Neural cell (in vitro differentiated cells): Measurements from ENCODE around the gene DND1. TPM values are rescaled to one million over a fixed set of nuclear protein-coding genes. Genes with fewer than 3 reads are reported as not detected.

Experiments
- H2AFZ ChIP-seq: fragments of 200-600, 300-800 bp; sonication (generic), shearing (Covaris generic); 2 replicates; pipeline ENCODE4 v1.6.0; 2014; ENCODE audit warnings: low read depth, mild to moderate bottlenecking, antibody characterized with exemption, low read length, moderate library complexity
- H3F3A ChIP-seq: fragments of 200-600 bp; shearing (Covaris generic); 2 replicates; pipeline ENCODE4 v1.6.1; 2016; ENCODE audit warnings: mild to moderate bottlenecking, moderate library complexity, mixed read lengths, antibody characterized with exemption, low read length; ENCODE audit not compliant: insufficient read depth, poor library complexity, severe bottlenecking
- H3K27ac ChIP-seq: fragments of 200-600, 300-800 bp; sonication (generic), shearing (Covaris generic); 2 replicates; pipeline ENCODE4 v1.5.1; 2014; ENCODE audit warnings: mild to moderate bottlenecking, low read length, moderate library complexity
- H3K27me3 ChIP-seq: fragments of 300-800, 200-600 bp; sonication (generic), shearing (Covaris generic); 2 replicates; pipeline ENCODE4 v1.6.0; 2014; ENCODE audit warnings: mild to moderate bottlenecking, low read depth, low read length, moderate library complexity; ENCODE audit not compliant: insufficient read depth
- H3K36me3 ChIP-seq: fragments of 300-800, 200-600 bp; sonication (generic), shearing (Covaris generic); 2 replicates; pipeline ENCODE4 v1.5.1; 2014; ENCODE audit warnings: mild to moderate bottlenecking, antibody characterized with exemption, low read length, moderate library complexity; ENCODE audit not compliant: insufficient read depth
- H3K4me2 ChIP-seq: fragments of 300-800, 200-600 bp; sonication (generic), shearing (Covaris generic); 2 replicates; pipeline ENCODE4 v1.6.0; 2014; ENCODE audit warnings: mild to moderate bottlenecking, low read length
- H3K4me3 ChIP-seq: fragments of 300-800, 200-600 bp; sonication (generic), shearing (Covaris generic); 2 replicates; pipeline ENCODE4 v1.5.1; 2014; ENCODE audit warnings: mild to moderate bottlenecking, low read length, moderate library complexity
- H3K79me2 ChIP-seq: fragments of 200-600 bp; shearing (Covaris generic); replicated peaks from 2 replicates; pipeline ENCODE4 v1.6.0; 2014; ENCODE audit warnings: mild to moderate bottlenecking, low read length, moderate library complexity; ENCODE audit not compliant: insufficient read depth
- H3K9ac ChIP-seq: fragments of 300-800, 200-600 bp; sonication (generic), shearing (Covaris generic); 2 replicates; pipeline ENCODE4 v1.6.1; 2016; ENCODE audit warnings: mild to moderate bottlenecking, low read length, mixed read lengths
- H3K9me2 ChIP-seq: fragments of 200-600 bp; shearing (Covaris generic); 2 replicates; pipeline ENCODE4 v1.6.1; 2016; ENCODE audit warnings: mild to moderate bottlenecking, low read length, mixed read lengths; ENCODE audit not compliant: insufficient read depth
- H3K9me3 ChIP-seq: fragments of 200-600, 300-800 bp; sonication (generic), shearing (Covaris generic); 2 replicates; pipeline ENCODE4 v1.6.1; 2016; ENCODE audit warnings: mild to moderate bottlenecking, mixed run types, low read length, moderate library complexity, mixed read lengths
- H4K20me1 ChIP-seq: fragments of 200-600 bp; shearing (Covaris generic); 2 replicates; pipeline ENCODE4 v1.6.1; 2016; ENCODE audit warnings: mild to moderate bottlenecking, mixed run types; ENCODE audit not compliant: insufficient read depth
- CTCF ChIP-seq: fragments of 450-650 bp; IDR thresholded peaks from 2 replicates; pipeline ENCODE4 v1.5.1; 2014; ENCODE audit warnings: antibody characterized with exemption, mild to moderate bottlenecking, moderate library complexity; ENCODE audit not compliant: poor library complexity, severe bottlenecking
- EP300 ChIP-seq: fragments of 450-650 bp; conservative IDR thresholded peaks from 2 replicates; pipeline ENCODE4 v1.6.1; 2014; ENCODE audit warnings: antibody characterized with exemption, mild to moderate bottlenecking, moderate library complexity; ENCODE audit not compliant: poor library complexity, severe bottlenecking
- EZH2 ChIP-seq: fragments of 200-600, 300-800 bp; shearing (Covaris generic), sonication (generic); IDR thresholded peaks from 2 replicates; pipeline ENCODE4 v1.6.1; 2014; ENCODE audit warnings: antibody characterized with exemption, low read length, borderline replicate concordance, mild to moderate bottlenecking; ENCODE audit not compliant: insufficient read depth, poor library complexity, severe bottlenecking
- MXI1 ChIP-seq: fragments of 450-650 bp; conservative IDR thresholded peaks from 2 replicates; pipeline ENCODE4 v1.6.1; 2014; ENCODE audit warnings: antibody characterized with exemption, mild to moderate bottlenecking; ENCODE audit not compliant: poor library complexity, severe bottlenecking
- POLR2AphosphoS5 ChIP-seq: IDR thresholded peaks from 2 replicates; pipeline ENCODE4 v1.6.1; 2012
- RAD21 ChIP-seq: fragments of 450-650 bp; conservative IDR thresholded peaks from 2 replicates; pipeline ENCODE4 v1.6.1; 2014; ENCODE audit warnings: antibody characterized with exemption, mild to moderate bottlenecking, moderate library complexity
- SMC3 ChIP-seq: fragments of 450-650 bp; conservative IDR thresholded peaks from 2 replicates; pipeline ENCODE4 v1.6.1; 2014; ENCODE audit warnings: antibody characterized with exemption, mild to moderate bottlenecking, moderate library complexity; ENCODE audit not compliant: poor library complexity
- TAF1 ChIP-seq: IDR thresholded peaks from 2 replicates; pipeline ENCODE4 v1.6.1; 2012; ENCODE audit warnings: low read depth
- polyA plus RNA-seq: library from polyadenylated mRNA; depleted of rRNA; stranded (reverse); fragments of >200 nt; gene quantifications from 2 replicates; pipeline ENCODE4 v1.2.3, GENCODE V29; 2014
- TF ChIP-seq, protein P1 (sequence below): IDR thresholded peaks from 2 replicates; pipeline ENCODE4 v1.6.1; 2012; ENCODE audit warnings: borderline replicate concordance

The DND1 gene
- polyA plus RNA-seq, 1 donor from 2014 or later = 4.4 TPM

DNA sequence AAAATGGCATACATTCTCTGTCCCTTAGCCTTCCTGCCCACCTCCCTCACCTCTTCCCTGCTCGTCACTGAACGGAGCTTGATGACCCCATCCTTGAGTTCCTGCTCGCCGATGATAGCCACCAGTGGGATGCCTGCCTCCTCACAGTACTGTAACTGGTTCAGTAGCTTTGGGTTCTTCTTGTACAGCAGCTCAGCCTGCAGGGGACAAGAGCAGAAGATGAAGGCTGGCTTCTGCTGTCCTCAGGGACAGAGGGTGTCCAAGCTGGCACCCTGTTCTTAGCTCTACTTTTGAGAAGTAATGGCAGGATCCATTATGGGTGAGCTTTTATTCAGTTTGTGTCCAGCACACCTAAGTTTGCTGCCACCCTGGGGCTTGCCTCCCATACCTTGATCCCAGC, 1.3 kb upstream of the DND1 start:
- TF ChIP-seq TAF1 = no peak
- no peak for TF ChIP-seq SMC3
- TF ChIP-seq CTCF = no peak
- TF ChIP-seq EZH2 = no peak
- no peak for TF ChIP-seq RAD21
- TF ChIP-seq EP300 = no peak
- TF ChIP-seq, protein P1, sequence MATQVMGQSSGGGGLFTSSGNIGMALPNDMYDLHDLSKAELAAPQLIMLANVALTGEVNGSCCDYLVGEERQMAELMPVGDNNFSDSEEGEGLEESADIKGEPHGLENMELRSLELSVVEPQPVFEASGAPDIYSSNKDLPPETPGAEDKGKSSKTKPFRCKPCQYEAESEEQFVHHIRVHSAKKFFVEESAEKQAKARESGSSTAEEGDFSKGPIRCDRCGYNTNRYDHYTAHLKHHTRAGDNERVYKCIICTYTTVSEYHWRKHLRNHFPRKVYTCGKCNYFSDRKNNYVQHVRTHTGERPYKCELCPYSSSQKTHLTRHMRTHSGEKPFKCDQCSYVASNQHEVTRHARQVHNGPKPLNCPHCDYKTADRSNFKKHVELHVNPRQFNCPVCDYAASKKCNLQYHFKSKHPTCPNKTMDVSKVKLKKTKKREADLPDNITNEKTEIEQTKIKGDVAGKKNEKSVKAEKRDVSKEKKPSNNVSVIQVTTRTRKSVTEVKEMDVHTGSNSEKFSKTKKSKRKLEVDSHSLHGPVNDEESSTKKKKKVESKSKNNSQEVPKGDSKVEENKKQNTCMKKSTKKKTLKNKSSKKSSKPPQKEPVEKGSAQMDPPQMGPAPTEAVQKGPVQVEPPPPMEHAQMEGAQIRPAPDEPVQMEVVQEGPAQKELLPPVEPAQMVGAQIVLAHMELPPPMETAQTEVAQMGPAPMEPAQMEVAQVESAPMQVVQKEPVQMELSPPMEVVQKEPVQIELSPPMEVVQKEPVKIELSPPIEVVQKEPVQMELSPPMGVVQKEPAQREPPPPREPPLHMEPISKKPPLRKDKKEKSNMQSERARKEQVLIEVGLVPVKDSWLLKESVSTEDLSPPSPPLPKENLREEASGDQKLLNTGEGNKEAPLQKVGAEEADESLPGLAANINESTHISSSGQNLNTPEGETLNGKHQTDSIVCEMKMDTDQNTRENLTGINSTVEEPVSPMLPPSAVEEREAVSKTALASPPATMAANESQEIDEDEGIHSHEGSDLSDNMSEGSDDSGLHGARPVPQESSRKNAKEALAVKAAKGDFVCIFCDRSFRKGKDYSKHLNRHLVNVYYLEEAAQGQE = no peak
- TF ChIP-seq POLR2AphosphoS5 = no peak
- TF ChIP-seq MXI1 = no peak
- Histone ChIP-seq H2AFZ (no peak overlapping the region), H3K27me3 (no peaks in the 10 kb centered on the region), H3K36me3 (peaks cover 20% of the 10 kb centered on the region), H3K4me3 (no peak overlapping the region), H3K9ac (no peak overlapping the region), H3K79me2 (no peaks in the 10 kb centered on the region), H3K27ac (no peak overlapping the region), H4K20me1 (no peaks in the 10 kb centered on the region), H3K9me2 (no peaks in the 10 kb centered on the region), H3K9me3 (no peaks in the 10 kb centered on the region), H3K4me2 (no peak overlapping the region), H3F3A (no peaks in the 10 kb centered on the region)

DNA sequence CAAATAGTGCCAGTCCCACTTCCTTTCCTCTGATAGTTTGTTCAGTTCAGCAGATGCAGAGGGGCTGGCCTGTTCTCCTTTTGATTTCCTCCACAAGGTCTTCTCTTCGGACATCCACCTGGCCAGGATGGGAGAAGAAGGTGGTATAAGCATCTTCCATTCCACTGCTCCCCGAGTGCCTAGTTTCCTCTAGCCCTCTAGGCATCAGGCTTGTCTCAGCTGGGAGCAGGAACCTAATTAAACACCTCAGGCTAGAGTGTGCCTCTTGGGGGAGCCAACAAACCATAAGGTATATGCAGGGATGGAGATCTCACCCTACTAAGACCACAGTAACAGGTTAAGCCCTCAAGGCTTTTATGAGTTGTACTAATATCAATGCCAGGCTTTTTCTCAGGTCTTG, 835 bp upstream of the DND1 start:
- Histone ChIP-seq H3K27ac (no peak overlapping the region), H3K9ac (no peak overlapping the region), H3K36me3 (peaks cover 20% of the 10 kb centered on the region), H3K4me3 (no peak overlapping the region), H3K4me2 (no peak overlapping the region), H3K9me2 (no peaks in the 10 kb centered on the region), H3K79me2 (no peaks in the 10 kb centered on the region), H3F3A (no peaks in the 10 kb centered on the region), H4K20me1 (no peaks in the 10 kb centered on the region), H3K9me3 (no peaks in the 10 kb centered on the region), H2AFZ (no peak overlapping the region), H3K27me3 (no peaks in the 10 kb centered on the region)
- TF ChIP-seq MXI1 (no peak), TAF1 (no peak), EP300 (no peak), RAD21 (no peak), CTCF (no peak), EZH2 (no peak), POLR2AphosphoS5 (no peak), SMC3 (no peak)
- TF ChIP-seq, protein P1 = no peak
